Measurements from ENCODE around the gene PAWR. TPM values are rescaled to one million over a fixed set of nuclear protein-coding genes. Genes with fewer than 3 reads are reported as not detected.

The PAWR gene
- total and polyA plus RNA-seq, 10 of the 15 experiments (the other 5 are each of a cell fraction or from before 2014, with no cell fraction given) = 8.1 to 70.6 (median 24.2) TPM

DNA sequence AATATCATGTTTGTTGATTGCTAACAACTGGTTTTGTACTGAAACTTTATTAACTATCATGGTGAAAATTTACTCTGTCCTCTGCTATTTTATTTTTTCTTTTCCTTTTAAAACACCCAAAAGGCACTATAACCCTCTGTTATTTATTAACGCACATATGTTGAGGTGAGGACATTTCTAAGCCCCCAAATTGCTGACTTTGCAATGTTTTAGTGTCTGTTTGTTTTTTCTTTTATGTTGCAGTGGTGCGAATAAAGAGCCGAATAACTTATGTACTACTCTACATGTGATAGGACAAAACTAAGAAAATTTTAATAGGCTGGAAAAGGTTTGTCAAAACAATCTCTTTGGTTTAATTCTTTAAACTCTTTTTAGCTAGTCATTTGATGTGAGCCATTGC is 24.5 kb upstream of the PAWR start:
- POLR2A ChIA-PET = no interaction called here
- RAD21 ChIA-PET (ENCODE audit: unreplicated experiment) = no interaction called here
- no TSS peak for BruUV-seq (replicated peaks)
- ATAC-seq (no peak), DNase-seq (ENCODE audit: low read depth, low spot score) (no peak), FAIRE-seq (no peak)
- no peaks in the 10 kb centered on the region for H3K4me1 ChIP-seq (ENCODE audit: control insufficient read depth, insufficient read depth, low read length)
- CTCF ChIA-PET = no interaction called here
- no peaks in the 10 kb centered on the region for H3K27me3 ChIP-seq (replicated peaks in 1 of 2; ENCODE audit: control insufficient read depth in 2 of 2, insufficient read depth in 2 of 2, low read length in 1 of 2)
- no peak overlapping the region for H3K27ac ChIP-seq (ENCODE audit: control insufficient read depth, insufficient read depth)
- in situ Hi-C loops (cut with MboI) = no loop called here
- H3K36me3 ChIP-seq (ENCODE audit: control insufficient read depth in 2 of 2, insufficient read depth in 2 of 2, low read length in 1 of 2) = no peaks in the 10 kb centered on the region
- intact Hi-C loops (cut with micrococcal nuclease; ENCODE audit: unreplicated experiment) = no loop called here
- no peak overlapping the region for H3K9ac ChIP-seq (ENCODE audit: control insufficient read depth, insufficient read depth, low read length)
- no peaks in the 10 kb centered on the region for H3K9me3 ChIP-seq (replicated peaks; ENCODE audit: control insufficient read depth, insufficient read depth, low read length)
- no peaks in the 10 kb centered on the region for H4K20me1 ChIP-seq (ENCODE audit: control insufficient read depth, insufficient read depth)
- 65% methylated on average over 3 of the region's 3 CpGs for WGBS (ENCODE audit: insufficient coverage, insufficient replicate concordance, low lambda C conversion rate, missing lambda C conversion rate)
- no peak overlapping the region for H3K4me3 ChIP-seq
- no peak overlapping the region for H2AFZ ChIP-seq (ENCODE audit: control insufficient read depth, low read depth, low read length)
- H3K4me2 ChIP-seq (ENCODE audit: control insufficient read depth, insufficient read depth) = no peak overlapping the region
- no peaks in the 10 kb centered on the region for H3K79me2 ChIP-seq (ENCODE audit: control insufficient read depth, insufficient read depth, low read length)
- SMC1A ChIA-PET (ENCODE audit: uncharacterized antibody, unreplicated experiment) = no interaction called here
- TF ChIP-seq, protein P1, sequence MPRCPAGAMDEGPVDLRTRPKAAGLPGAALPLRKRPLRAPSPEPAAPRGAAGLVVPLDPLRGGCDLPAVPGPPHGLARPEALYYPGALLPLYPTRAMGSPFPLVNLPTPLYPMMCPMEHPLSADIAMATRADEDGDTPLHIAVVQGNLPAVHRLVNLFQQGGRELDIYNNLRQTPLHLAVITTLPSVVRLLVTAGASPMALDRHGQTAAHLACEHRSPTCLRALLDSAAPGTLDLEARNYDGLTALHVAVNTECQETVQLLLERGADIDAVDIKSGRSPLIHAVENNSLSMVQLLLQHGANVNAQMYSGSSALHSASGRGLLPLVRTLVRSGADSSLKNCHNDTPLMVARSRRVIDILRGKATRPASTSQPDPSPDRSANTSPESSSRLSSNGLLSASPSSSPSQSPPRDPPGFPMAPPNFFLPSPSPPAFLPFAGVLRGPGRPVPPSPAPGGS (IDR thresholded peaks at IDR 0.05; ENCODE audit: borderline replicate concordance, insufficient read depth, low read depth, low read length, poor library complexity, severe bottlenecking) = no peak
- no peak for TF ChIP-seq ESRRA (IDR thresholded peaks at IDR 0.05; ENCODE audit: low read length)
- TF ChIP-seq RCOR1 (conservative IDR thresholded peaks at IDR 0.05; ENCODE audit: low read depth, low read length) = no peak
- TF ChIP-seq SREBF2 (IDR thresholded peaks at IDR 0.05; ENCODE audit: low read length) = no peak
- TF ChIP-seq, protein P2, sequence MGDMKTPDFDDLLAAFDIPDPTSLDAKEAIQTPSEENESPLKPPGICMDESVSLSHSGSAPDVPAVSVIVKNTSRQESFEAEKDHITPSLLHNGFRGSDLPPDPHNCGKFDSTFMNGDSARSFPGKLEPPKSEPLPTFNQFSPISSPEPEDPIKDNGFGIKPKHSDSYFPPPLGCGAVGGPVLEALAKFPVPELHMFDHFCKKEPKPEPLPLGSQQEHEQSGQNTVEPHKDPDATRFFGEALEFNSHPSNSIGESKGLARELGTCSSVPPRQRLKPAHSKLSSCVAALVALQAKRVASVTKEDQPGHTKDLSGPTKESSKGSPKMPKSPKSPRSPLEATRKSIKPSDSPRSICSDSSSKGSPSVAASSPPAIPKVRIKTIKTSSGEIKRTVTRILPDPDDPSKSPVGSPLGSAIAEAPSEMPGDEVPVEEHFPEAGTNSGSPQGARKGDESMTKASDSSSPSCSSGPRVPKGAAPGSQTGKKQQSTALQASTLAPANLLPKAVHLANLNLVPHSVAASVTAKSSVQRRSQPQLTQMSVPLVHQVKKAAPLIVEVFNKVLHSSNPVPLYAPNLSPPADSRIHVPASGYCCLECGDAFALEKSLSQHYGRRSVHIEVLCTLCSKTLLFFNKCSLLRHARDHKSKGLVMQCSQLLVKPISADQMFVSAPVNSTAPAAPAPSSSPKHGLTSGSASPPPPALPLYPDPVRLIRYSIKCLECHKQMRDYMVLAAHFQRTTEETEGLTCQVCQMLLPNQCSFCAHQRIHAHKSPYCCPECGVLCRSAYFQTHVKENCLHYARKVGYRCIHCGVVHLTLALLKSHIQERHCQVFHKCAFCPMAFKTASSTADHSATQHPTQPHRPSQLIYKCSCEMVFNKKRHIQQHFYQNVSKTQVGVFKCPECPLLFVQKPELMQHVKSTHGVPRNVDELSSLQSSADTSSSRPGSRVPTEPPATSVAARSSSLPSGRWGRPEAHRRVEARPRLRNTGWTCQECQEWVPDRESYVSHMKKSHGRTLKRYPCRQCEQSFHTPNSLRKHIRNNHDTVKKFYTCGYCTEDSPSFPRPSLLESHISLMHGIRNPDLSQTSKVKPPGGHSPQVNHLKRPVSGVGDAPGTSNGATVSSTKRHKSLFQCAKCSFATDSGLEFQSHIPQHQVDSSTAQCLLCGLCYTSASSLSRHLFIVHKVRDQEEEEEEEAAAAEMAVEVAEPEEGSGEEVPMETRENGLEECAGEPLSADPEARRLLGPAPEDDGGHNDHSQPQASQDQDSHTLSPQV (IDR thresholded peaks at IDR 0.05) = no peak
- TF ChIP-seq JUNB (IDR thresholded peaks at IDR 0.05) = no peak
- TF ChIP-seq NBN (IDR thresholded peaks at IDR 0.05) = no peak
- TF ChIP-seq, protein P3, sequence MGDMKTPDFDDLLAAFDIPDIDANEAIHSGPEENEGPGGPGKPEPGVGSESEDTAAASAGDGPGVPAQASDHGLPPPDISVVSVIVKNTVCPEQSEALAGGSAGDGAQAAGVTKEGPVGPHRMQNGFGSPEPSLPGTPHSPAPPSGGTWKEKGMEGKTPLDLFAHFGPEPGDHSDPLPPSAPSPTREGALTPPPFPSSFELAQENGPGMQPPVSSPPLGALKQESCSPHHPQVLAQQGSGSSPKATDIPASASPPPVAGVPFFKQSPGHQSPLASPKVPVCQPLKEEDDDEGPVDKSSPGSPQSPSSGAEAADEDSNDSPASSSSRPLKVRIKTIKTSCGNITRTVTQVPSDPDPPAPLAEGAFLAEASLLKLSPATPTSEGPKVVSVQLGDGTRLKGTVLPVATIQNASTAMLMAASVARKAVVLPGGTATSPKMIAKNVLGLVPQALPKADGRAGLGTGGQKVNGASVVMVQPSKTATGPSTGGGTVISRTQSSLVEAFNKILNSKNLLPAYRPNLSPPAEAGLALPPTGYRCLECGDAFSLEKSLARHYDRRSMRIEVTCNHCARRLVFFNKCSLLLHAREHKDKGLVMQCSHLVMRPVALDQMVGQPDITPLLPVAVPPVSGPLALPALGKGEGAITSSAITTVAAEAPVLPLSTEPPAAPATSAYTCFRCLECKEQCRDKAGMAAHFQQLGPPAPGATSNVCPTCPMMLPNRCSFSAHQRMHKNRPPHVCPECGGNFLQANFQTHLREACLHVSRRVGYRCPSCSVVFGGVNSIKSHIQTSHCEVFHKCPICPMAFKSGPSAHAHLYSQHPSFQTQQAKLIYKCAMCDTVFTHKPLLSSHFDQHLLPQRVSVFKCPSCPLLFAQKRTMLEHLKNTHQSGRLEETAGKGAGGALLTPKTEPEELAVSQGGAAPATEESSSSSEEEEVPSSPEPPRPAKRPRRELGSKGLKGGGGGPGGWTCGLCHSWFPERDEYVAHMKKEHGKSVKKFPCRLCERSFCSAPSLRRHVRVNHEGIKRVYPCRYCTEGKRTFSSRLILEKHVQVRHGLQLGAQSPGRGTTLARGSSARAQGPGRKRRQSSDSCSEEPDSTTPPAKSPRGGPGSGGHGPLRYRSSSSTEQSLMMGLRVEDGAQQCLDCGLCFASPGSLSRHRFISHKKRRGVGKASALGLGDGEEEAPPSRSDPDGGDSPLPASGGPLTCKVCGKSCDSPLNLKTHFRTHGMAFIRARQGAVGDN (IDR thresholded peaks at IDR 0.05) = no peak
- no peak for TF ChIP-seq MEF2B (IDR thresholded peaks at IDR 0.05; ENCODE audit: partially characterized antibody, poor library complexity, severe bottlenecking)
- no peak for TF ChIP-seq CHD2 (IDR thresholded peaks at IDR 0.05; ENCODE audit: borderline replicate concordance, low read depth, low read length)
- TF ChIP-seq STAT3 (IDR thresholded peaks at IDR 0.05; ENCODE audit: low read depth, low read length) = no peak
- no peak for TF ChIP-seq FOXK2 (IDR thresholded peaks at IDR 0.05)
- no peak for TF ChIP-seq EP300 (IDR thresholded peaks at IDR 0.05; ENCODE audit: borderline replicate concordance in 1 of 2, control insufficient read depth in 1 of 2, low read depth in 2 of 2, low read length in 2 of 2)
